GM18511 (cell line): ENCODE data around the gene EFCAB5.
"Not testable (repeated sequence)": the region's sequence is repeated elsewhere in the genome, so short reads cannot be mapped to it uniquely, and the experiment has no call there.

ENCODE experiments used
- ATAC-seq: cut with Tn5 transposase; IDR thresholded peaks from one replicate; pipeline ENCODE4 v1.9.1; 2021; ENCODE audit warnings: mild to moderate bottlenecking, moderate library complexity; ENCODE audit not compliant: unreplicated experiment

The EFCAB5 gene

DNA sequence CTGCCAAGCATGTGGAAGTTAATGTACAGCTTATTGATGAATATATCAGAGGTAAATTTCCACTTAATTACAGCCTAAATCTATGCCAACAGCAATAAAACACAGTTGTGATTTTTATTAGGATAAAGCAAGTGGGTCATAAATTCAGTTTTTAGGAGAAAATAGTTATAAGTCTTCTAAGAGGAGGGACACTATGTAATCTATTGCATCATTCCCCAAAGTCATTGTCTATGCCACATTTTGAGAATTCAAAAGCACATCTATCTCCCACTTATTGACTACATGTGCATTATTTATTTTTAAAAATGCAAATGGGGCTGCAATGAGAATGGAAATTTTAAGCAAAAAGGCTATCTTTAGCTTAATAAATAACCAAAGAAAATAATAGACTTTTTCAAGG is 151.5 kb downstream of the EFCAB5 start:
- no peak for ATAC-seq

DNA sequence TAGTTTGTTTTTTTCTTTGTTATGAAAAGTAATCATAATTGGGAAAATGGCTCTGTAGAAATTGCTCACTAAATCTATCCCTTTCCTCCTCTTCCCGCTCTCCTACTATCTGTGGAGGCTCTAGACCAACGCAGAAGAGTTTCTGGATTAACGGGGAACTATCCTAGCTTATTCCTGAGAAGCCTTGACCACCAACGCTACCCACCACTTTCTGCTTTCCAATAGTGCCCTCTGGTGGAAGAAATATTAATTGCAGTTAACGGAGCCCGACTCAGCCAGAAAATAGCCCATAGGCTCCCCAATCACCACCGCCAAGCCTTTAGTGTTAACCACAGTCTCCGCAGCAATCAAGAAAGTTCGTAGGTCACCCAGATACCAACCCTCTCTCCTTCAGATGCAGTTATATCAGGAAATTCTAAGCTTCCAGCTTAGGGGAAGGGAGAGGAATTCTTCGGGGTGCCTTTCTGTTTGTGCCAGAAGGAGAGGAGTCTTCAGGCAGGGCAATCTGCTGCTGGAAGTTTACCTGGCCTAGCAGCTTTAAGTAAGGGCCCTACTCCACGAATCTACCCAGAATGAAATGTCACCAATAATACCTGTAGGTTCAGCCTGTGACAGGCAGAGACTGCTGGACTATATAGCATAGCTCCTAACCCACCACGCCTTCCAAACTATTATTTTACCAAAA is 152.2 kb downstream of the EFCAB5 start:
- ATAC-seq = no peak

DNA sequence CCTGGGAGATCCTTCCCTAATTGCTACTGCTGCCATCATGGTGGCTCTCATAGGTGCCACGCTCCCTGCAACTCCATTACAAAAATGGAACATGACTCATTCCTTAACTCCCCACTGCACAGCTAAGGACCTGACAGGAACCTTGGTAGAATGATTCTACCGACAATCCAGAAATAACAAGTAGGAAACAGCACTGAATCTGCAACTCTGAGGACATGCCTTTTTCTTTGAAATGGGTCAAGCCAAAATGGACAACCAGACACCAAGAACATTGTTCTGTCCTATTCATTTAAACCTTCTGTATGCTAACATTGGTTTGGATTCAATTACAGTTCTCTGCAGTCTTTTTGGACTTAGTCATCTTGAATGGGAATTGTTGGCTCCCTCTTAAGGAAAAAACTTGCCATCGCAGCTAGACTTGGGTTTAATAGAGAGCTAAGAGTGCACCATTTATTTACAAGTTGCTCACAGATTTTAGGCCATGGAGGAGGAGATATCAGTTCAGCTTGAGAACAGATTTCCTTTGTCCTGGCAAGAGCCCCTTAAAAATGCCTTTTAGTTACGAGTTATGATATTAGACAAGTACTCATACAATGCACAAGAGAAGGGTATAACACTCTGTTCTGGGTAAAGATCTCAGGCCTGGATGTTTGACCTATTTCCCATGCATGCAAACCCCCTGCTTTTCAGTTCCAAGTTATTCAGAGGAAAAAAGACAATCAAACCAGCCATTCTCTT is 154.2 kb downstream of the EFCAB5 start:
- ATAC-seq = no peak

DNA sequence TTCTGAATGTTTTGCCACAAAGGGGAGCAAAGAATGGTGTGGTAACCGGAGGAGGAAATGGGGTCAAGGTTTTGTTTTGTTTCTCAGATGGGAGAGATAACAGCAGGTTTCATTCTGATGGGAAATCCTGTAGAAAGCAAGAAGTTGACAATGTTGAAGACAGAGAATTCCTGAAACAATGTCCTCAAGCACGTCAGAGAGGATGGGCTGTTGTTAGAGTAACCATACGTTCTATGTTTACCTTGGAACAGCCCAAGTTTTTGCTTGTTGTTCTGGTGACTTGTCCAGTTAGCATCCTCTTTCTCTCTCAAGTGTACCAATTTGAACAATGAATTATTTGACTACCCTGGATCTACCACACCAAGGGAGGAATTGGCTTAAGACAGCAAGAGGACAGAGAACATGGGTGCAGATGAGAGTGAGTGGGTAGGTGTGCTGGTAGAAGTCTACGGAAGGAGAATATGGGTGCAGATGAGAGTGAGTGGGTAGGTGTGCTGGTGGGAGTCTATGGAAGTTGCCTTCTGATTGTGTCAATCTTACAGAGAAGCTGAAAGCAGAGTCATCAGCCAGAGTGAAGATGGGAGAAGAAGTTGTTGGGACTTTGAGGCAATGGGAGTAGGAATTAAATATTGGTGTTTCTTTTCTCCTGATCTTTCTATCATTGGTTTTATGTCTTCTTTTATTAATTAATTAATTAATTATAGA is 160.4 kb downstream of the EFCAB5 start:
- ATAC-seq = no peak

DNA sequence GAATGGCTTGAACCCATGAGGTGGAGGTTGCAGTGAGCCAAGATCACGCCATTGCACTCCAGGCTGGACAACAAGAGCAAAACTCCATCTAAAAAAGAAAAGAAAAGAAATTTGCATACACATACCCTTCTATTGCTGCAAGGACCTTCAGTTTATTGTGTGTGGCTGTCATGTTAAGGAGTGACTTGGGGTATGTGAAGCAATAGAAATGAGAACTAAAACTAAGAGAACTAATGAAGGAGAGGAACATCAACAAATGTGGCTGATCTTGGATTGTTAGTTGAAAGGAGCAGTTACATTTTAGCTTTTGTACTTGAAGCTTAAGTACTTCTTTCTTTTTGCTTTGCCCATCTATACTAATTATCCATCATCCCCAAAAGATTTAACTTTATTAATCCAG is 162.5 kb downstream of the EFCAB5 start:
- no peak for ATAC-seq

DNA sequence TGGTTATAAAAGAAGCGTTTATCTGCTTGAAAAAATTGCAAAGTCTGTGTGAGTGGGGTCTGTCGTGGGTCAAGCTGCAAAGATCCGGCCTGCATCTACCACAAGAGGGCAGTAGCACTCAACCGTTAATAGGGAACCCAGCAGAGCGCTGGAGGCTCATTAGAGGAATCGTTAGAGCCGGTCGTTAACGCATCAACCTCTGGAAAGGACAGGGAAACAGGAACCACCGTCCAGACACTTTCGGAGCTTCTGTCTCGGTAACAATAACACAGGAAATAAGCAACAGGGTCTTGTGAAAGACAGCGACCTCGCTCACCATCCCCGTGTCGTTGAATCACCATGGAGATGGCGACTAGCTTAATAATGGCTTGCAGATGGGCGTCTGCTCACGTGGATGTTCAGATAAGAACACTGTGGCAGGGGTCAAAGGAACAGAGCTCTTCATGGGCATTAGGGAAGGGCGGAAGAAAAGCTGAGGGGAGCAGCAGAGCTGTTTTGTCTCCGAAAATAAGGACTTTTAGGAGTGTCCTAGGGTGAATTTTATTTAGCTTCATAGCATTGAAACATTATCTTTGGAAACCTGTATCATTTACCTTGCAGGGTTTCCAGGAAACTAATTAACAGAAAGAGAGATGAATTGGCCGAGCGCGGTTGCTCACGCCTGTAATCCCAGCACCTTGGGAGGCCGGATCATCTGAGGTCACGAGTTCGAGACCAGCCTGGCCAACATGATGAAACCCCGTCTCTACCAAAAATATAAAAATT is 163.3 kb downstream of the EFCAB5 start:
- no peak for ATAC-seq

DNA sequence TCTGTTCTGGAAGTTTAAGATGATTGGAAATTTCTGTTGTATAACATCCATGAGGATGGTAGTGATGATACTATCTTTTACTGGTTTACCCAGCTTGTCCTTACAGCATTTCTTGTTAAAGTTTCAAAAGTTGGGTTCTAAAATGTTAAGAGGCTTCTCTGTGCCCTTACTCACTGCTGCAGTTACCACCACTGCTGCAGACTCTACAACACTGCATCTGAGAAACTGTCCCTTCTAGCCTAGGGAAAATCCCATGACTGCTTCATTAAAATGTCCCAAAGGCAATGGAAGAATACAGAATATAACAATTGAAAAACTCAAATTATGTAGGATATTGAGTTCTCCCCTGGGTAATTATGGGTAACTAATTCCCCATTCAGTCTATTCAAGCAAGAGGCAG is 171.4 kb downstream of the EFCAB5 start:
- ATAC-seq = no peak

DNA sequence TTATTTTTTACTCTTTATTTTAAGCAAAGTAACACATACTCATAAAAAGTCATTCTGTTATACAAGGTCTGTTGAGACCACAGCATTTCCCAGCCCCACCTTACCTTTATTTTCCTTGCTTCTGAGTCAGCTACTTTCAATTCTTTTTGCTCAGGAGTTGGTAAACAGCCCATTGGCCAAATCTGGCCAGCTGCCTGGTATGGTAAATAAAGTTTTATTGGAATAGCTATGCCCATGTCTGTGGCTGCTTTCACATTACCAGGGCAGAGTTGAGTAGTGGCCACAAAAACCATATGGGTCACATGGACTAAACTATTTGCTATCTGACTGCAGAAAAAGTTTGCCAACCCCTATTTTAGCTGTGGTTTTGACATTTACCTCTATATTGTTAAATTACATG is 171.8 kb downstream of the EFCAB5 start:
- no peak for ATAC-seq

DNA sequence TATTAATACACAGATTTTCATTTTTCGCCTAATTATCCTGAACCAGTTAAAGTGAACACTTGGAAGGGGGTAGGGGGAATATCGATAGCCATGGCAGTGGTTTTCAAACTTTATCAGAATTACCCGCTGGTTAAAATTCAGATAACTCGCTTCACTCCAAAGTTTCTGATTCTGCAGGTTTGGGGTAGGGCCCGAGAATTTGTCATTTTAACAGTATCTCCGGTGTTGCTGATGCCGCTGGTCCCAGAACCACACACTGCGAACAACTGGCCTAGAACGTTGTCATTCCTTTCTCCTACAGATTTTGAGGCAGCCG is 174.9 kb downstream of the EFCAB5 start:
- peak; percentile 31 for ATAC-seq

DNA sequence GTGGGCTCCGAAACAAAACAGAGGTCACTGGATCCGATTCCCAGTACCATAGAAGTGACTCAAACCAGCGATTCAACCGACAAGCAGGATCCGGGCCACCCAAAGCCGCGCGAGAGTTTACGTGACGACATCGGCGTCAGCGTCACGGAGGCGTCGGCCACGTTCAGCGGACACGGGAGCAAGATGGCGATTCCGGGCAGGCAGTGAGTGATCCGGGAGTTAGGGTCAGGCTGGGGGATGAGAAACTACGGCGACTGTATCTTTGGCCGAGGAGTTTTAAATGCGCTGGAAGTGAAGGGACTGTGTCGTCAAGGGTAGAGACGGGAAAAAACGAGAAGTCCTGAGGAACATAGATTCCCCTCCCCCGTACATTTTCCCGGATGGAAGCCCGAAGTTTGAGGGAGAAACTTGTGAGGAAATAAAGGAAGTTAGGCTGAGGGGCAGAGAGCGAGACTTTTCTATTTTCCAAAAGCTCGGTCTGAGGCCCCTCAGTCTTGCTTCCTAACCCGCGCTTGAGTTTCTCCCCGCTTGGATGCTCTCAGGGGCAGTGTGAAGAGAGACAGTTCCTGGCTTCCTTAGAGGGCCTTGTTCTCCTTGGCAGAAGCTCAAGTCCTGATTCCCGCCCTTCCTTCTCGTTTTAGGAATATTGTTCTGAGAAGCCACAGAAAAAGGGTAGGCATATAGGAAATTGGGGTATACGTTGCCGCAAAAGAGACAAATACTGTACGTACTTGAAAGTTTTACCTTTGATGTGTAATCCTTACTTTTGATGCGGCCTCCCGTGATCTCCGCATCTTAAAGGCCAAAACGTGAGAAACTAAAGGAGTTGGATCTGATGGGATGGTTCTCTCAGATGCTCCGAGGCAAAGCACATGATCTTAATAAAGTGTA is 175.5 kb downstream of the EFCAB5 start, which contains the start of gene NSRP1:
Gene NSRP1, plus strand, starts transcription at position 156 of the 891 bp plus-strand sequence. Its CDS starts 28 bp downstream, at position 184.
- ATAC-seq = peak; percentile 79

DNA sequence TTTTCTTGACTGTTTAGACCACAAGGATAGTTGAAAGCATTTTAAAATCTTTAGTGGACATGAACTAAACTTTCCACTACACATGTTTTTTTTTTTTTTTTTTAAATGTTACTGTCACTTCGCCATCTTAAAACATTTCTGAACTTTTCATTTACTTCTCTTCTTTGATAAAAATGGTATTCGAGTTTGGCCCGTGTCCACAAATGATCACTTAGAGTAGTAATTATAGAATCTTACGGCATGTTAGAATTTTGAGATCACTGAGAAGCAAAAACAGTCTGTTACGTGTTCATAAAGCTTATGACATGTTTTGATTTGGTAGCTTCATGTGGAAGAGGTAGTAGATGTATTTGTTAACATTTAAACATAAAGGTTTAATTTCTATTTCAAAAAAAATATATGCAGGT is 176.2 kb downstream of the EFCAB5 start:
- ATAC-seq = no peak

DNA sequence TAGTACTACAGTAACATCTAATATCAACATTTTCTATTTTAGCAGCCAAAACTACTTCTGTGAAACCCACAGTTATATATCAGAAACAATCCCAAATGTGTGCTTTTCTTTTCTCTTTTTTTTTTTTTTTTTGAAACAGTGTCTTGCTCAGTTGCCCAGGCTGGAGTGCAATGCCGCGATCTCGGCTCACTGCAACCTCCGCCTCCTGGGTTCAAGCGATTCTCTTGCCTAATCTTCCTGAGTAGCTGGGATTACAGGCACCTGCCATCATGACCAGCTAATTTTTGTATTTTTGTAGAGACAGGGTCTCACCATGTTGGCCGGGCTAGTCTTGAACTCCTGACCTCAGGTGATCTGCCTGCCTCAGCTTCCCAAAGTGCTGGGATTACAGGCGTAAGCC is 177.2 kb downstream of the EFCAB5 start:
- ATAC-seq = not testable (repeated sequence)

DNA sequence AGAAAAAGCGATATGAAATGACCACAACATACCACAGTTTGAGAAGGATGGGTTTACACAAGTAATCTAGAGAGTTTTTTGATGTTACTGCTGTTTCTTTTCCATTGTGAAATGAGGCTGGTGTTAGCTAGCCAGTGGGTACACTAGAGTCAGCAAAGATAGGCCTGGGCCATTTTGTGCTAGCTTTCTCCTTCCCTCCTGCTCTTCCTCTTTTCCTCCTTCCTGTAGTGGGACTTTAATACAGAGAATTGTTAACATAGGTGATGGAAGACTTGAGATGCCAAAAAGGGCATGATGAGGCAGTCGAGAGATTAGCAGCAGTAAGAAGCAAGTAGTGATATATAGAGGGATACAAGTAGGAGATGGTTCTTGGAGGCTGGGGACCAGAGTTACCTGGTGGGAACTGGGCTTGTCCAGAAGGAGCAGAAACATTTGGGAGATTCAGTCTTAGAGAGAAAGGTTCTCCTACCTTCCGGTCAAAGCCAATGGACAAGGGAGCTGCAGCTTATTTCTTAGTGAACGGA is 182.9 kb downstream of the EFCAB5 start:
- no peak for ATAC-seq

DNA sequence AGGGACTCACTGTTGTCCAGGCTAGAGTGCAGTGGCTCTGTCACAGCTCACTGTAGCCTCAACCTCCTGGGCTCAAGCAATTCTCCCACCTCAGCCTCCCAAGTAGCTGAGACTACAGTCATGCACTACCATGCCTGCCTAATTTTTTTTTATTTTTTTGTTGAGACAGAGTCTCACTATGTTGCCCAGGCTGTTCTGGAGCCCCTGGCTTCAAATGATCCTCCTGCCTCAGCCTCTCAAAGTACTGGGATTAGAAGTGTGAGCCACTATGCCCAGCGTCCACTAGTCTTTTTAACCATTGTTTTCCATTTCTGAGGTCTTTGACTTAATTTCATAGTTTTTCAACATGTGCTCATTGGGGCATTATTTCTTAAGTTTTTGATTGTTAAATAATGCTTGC is 188.7 kb downstream of the EFCAB5 start:
- ATAC-seq = no peak

DNA sequence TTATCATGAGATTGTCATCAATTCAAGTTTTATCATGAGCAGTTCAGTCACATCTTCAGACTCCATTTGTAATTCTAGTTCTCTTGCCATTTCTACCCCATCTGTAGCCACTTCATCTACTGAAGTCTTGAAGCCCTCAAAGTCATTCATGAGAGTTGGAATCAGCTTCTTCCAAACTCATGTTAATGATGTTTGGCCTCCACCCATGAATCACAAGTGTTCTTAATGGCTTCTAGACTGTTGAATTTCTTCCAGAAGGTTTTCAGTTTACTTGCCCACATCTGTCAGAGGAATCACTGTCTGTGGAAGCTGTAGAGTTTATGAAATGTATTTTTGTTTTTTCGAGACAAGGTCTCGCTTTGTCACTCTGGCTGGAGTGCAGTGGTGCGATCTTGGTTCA is 191.2 kb downstream of the EFCAB5 start:
- no peak for ATAC-seq

DNA sequence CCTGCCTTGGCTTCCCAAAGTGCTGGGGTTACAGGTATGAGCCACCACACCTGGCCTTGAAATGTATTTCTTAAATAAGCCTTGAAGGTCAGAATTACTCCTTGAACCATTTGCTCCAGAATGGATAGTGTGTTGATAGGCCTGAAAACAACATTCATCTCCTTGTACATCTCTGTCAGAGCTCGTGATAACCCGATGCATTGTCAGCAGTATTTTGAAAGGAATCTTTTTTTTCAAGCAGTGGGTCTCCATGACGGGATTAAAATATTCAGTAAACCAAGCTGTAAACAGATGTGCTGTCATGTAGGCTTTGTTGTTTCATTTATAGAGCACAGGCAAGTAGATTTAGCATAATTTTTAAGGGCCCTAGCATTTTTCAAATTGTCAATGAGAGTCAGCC is 191.8 kb downstream of the EFCAB5 start:
- no peak for ATAC-seq

DNA sequence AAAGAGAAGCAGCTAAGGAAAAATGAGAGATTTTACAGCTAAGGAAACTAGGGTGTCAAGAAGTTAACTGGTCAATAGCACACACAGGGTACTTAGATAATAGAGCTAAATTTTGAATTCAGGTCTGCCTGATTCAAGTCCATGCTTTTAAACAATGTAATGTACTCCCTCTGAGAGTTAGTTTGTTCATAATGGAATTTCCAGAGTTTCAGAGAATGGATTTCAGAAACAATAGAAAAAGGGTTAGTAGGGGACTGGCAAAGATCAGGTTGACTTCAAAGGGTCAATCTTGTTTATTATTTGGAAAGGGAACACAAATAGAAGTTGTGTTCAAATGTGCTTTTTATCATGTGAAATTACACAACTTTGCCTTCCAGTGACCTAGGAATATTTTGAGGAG is 193.1 kb downstream of the EFCAB5 start:
- no peak for ATAC-seq

DNA sequence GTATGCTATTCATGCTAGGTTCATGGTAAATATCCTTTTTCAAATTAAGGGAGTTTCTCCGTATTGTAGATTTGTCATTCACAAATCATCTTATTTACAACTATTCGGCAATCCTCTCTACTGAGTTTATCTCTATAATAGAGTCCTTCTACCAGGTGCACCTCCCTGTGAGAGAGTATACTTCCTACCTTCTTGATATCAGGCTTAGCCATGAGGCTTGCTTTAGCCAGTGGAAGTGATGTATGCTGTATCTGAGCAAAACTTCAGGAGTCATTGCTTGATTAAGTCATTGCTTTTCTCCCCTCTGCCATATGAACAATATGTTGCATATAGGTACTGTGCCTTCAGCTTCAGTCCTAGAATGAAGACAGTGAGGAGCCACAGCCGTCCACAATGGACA is 195.7 kb downstream of the EFCAB5 start:
- ATAC-seq = no peak

DNA sequence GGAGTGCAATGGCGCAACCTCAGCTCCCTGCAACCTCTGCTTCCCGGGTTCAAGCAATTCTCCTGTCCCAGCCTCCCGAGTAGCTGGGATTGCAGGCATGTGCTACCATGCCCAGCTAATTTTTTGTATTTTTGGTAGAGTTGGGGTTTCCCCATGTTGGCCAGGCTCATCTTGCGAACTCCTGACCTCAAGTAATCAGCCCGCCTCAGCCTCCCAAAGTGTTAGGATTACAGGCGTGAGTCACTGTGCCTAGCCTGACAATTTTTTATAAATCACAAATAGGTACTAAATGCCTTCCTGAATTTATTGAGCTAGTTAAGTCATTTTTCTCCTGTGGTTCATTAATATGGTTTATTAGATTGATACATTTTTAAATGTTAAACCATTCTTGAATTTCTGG is 206.4 kb downstream of the EFCAB5 start:
- ATAC-seq = not testable (repeated sequence)

DNA sequence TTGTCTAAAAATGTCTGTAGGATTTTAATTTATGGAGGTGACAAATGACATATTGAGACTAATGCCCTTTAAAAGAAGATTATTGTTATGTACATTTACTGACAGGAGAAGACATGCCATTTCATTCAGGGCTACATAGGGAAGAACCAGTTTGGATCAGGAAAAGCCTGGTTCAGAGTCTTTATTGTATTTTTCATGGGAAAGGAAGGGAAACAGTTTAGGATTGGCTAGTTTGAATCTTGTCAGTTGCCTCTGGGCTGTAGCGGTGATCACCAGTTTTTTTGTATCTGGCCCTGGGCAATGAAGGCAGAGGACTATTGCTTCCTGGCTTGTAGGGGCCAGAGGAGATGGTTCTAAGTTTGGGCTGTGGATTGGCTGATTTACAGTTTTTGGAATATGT is 206.9 kb downstream of the EFCAB5 start:
- no peak for ATAC-seq
